Islet precursor cell (in vitro differentiated cells): ENCODE data around the gene TIE1.

Experiments used
- DNase-seq: peaks from one replicate; pipeline ENCODE4 v3.0.0-alpha.2; 2018

TIE1 gene

DNA sequence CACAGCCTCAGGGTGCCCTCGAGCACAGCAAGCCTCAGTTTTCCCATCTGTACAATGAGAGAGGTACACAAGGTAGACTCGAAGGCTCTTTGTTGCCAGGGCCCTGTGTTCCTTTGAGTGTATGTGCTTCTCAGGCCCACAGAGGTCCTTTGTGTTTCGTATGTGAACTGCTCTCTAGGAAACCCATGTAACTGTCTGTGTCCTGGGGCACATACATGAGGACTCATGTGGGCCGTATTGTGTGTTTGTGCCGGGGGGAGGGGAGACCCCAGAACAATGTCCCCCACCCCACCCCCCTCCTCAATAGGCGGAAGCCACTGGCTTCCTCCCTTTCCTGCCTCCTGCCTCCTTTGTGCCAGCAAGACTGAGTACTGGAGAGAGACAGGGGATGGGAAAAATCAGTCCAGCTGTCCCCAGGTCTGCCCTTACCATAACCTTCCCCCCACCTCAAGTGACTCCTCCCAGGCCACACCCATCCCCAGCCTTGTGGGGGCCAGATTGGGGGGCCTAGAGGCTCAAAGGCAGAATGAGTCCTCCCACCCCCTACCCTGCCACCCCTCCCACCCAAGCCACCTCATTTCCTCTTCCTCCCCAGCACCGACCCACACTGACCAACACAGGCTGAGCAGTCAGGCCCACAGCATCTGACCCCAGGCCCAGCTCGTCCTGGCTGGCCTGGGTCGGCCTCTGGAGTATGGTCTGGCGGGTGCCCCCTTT lies at the start of gene TIE1:
TSS of gene TIE1 (plus strand) at position 605 of the 717 bp plus-strand sequence. CDS start at position 695, 90 bp downstream.
- no peak for DNase-seq

DNA sequence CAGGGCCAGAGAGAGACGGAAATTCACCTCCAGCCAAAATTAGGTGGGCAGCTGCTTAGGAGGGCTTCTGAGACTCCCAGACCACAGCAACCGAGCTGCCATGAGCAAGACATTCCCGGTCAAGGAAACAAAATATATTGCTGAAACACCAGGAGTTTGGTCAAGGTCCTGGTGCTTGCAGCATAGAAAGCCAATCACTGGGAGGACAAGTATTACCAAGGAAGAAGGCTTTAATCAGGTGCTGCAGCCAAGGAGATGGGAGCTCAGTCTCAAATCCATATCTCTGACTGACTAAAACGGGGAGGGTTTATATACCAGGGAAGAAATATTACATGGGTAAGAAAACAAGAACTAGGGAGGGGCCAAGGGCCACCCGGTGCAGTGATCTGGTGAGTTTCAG lies 49.8 kb upstream of the TIE1 start:
- DNase-seq = no peak

DNA sequence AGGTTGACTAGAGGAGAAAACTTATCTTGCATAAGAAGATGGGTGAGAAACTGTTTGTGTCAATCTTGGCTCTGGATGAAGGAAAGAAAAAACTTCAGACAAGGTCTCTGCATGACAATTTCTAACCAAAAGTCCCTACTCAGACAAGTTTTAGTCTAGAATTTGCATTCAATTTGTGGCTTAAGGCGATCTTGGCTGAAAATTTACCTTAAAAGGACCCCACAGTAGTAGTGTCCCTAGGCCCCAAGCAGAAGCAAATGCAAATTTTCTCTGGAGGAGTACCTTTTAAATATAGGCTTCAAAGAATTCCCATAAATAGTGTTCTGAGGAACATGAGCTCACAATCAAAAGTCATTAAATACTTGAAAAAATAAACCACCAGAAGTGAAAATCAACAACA lies 48.6 kb upstream of the TIE1 start:
- DNase-seq = no peak

DNA sequence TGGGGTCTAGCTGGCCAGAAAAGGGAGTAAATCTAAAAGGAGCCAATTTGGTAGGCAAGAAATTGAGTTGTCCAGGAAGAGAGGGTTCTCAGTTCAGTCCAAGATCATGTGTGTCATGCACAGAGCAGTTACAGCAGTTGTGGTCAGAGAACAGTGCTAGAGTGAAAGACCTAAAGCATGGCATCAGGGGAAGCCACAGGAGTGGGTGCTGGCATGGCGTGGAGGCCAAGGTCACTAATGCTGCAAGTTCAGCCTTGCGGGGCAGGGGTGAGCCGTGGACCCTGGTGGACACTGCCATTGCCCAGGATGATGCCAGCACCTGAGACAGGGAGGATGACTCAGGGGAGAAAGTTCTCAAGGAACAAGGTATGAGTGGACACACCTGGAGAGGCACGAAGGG lies 47.6 kb upstream of the TIE1 start:
- DNase-seq = no peak

DNA sequence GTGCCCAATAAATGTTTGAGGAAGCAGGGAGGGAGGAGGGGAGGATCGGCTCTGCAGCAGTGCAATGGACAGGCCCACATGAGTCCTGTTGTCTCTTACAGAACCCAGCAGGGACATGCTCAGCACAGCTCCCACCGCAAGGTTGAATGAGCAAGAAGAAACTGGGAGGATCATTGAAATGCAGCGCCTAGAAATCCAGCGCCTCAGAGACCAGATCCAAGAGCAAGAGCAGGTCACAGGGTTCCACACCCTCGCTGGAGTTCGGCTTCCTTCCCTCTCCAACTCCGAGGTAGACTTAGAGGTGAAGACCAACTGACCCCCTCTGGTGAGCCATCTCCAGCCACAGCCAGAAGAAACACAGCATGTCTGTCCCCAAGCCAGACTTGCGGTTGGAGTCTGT lies 46.9 kb upstream of the TIE1 start:
- peak; percentile 26 for DNase-seq

DNA sequence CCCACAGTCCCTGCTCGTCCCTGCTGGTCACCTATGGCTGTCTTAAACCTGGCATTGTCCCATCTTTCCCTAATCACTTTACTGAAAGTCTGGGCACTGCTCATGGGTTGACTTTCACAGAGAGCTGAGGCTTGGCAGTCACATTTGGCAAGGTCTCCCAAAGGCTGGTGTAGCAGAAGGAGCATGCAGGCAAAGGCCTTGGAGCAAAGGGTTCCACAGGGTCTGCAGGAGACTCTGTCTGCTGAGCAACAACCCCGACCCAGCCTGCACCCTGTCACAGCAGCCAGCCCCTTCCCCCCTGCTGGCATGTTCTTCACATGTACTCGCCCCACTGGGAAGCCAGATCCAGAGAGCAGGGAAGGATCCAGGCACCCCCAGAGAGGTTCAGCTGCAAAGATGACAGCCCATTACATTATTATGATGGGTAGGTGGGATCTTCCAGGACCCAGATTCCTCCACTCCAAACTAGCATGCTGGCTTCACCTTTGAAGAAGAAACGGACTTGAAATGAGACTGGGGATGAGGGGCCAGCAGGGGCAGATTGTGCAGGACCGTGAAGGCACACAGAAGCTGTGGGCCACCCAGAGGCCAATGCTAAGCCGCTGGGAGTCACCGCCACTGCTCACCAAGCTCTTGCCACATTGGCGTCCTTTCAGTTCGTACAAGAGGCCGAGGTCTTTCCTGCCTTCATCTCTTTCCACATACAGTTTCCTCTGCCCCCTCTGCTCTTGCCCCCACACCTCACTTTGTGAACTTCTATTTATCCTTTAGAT lies 45.2 kb upstream of the TIE1 start:
- no peak for DNase-seq

DNA sequence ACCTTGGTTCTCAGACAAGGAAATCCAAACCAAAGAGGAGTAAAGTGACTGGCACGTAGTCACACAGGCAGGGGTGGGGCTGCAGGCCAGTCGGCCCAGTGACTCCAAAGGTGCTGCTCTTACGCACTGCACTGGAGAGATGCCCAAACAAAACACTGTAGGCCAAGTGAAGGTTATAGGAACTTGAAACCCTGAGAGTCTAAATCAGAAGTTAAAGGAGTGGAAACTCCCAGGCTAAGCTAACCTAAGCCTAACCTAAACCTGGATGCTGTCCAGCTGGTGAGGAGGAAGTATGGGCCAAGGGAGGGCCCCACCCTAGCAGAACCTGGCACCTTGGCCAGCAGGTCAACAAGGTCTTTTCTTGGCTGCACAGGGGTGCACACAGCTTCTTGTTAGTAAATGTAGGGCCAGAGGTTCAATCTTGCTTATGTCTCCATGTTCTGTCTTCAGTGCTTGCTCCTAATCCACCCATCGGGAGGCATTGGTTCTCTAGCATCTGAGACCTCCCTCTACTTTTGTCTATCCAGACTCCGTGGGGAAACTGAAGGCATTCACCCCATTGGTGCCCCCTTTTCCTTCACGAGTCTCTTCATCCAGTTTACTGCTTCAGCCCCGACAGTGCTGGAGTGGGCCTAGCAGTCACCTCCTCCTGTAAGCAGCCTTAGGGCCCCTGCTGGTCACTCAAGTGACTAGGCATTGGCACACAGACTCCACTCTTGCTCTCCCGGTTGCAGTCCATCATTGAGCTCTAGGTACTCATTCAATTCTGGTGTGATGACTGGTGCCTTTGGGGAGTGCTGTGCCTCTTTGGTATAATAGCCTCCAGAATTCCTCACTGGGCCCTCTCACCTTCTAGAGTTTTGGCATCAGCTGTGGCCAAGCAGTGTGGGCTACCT lies 43.9 kb upstream of the TIE1 start:
- DNase-seq = no peak

DNA sequence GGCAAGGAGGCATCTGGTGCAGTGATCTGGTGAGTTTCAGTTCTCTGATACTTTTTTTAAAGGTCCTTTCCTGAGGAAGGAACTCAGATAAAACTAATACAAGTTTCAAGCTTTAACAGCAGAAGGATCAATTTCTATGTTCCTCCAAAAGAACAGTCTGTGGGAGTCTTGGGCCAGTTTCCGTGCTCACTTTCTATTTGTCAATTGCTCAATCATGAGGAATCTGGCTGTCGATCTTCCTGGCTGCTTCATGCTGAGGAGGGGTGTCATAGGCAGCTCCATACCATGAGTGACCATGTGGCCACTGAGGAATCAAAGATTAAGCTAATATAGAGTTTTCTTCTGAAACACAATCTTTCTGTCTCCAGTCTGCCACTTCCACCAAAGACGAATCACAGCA lies 42.4 kb upstream of the TIE1 start:
- DNase-seq = no peak

DNA sequence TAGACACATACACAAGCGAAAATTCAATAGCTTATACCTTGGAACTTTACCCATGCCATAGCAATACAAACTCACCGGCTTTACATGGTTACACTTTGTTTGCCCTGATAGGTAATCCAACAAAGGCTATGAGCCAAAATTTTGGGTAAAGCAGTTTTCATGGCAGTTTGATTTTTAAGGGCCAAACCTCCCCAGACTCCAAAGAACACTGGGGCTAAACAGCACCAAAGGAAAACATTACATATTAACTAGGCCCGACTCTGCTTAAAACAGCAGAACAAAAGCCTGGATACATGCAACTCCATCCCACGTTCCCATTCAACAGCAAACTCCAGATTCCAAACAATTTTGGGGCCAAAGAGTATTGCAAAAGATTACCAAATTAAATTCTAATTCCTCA lies 35.4 kb upstream of the TIE1 start:
- no peak for DNase-seq

DNA sequence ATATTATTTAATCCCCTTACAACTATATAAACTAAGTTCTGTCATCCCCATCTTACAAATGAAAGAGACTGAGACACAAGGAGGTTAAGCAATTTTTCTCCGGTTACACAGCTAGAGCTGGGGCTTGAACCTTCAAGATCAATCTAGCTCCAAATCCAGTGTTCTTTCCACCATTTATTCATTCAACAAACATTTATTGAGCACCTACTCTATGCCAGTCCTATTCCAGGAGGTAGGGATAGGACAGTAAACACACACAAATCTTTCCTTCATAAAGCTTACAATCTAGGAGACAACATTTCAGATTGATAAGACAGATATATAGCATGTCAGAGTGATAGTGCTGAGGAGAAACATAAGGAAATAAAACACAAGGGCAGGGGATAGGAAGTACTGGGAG lies 33.9 kb upstream of the TIE1 start:
- no peak for DNase-seq

DNA sequence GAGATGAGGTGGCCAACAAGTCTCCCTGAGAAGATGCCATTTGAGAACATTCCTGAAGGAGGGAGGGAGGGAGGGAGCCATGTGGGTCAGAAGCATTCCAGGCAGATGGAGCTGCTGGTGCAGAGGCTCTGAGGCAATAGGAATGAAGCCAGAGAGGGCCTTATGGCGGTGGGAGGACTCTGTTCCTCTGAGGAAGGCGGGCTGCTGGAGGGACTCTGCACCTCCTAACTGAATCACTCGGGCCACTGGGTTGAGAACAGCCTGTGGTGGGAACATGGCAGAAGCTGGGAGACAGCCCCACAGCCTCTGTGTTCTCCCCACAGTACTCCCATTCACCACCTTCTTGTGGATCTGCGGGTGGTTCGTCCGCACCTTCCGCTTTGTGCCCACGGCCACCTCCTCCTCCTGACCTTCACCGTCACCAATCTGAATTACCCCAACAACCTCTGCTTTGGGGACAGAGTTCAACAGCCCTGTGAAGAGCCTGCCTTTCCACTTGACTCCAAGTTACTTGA lies 33.4 kb upstream of the TIE1 start:
- peak; percentile 52 for DNase-seq

DNA sequence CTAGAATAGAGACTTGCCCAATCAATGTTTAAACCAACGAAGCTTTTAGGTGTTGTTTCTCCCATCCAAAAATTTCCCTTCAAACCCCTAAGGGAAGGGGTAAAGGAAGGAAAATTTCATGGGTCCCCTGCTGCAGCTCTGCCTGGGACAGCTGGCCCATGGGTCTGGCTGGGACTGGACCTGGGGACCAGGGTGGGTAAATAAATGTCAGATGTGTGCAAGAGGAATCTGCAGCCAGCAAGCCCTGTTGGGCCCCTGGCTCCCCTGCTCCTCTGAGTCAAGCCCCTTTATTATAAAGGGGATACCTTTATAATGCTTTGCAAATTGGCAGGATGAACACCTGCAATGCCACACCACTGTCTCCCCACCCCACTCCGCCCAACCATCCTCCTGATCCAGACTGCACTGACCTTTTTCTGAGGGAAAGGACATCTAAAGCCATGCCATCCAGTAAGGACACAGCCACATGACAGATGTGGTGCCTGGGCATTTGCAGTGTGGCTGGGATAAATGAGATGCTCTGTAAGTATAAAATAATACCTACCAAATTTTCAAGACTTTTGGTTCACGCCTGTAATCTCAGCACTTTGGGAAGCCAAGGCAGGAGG lies 32.9 kb upstream of the TIE1 start:
- DNase-seq = peak; percentile 32

DNA sequence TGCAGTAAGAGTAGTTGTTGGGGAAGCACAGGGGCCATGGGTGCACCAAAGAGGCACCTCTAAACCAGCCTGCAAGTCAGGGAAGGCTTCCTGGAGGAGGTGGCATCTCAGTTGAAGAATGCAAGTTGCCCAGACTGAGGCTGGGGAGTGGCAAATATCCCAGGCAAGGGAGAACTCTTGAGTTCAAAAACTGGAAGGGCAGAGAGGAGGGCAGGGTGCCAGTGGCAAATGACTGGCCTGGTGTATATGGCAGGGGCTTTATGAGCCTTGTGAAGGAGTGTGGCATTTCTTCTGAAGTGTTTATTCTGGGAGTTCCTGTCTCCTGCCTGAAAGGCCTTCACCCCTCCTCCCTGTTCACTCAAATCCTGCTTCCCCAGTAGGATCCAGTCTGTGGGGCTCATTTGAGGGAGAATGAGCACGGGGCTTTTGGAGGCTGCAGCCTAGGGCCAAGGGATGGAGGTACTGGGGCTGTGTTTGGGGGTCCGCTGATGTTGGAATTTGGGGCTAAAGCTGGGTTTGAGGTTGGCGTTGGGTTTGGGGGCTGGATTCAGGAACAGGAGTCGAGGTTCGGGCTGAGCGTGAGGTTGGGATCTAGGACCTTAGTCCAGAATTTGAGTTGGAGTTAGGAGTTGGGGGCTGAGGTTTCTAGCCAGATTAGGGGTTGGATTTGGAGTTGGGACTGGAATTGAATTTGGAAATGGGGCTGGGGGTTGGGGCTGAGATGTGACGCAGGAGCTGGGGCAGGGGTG lies 31.0 kb upstream of the TIE1 start, which contains the start of gene TMEM125:
TSS of gene TMEM125 (plus strand) at position 357 of the 749 bp plus-strand sequence. CDS start 2,740 bp downstream, outside the sequence.
- DNase-seq = peak; percentile 45

DNA sequence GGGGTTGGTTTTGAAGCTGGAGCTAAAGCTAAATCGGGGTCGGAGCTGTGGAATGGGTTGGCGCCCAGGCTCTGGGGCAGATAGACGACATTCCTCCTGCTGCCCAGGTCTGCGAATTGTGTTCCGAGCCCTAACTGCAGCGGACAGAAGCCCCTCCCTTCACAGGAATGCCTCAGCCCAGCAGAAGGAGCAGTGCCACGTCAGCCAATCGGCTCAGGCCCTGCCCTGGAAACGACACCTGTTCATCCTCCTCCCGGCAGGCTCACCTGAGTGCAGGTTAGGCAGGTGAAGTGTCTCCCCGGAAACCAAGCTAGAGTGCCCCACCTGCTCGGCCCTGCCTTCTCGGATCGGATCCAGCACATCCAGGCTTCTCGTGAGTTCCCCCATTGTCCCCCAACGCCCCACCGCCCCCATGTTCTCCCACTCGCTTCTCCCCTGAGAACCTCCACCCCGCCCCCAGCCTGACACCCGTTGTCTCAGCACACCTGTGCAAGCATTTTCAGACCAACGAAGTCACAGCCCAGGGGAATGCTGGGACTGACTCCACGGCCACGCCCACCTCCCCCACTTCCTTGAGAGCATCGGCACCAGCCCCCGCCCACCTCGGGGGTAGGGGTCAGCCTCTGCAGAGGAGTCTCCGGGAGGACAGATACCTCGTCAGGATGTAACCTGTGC lies 30.2 kb upstream of the TIE1 start:
- peak; percentile 92 for DNase-seq

DNA sequence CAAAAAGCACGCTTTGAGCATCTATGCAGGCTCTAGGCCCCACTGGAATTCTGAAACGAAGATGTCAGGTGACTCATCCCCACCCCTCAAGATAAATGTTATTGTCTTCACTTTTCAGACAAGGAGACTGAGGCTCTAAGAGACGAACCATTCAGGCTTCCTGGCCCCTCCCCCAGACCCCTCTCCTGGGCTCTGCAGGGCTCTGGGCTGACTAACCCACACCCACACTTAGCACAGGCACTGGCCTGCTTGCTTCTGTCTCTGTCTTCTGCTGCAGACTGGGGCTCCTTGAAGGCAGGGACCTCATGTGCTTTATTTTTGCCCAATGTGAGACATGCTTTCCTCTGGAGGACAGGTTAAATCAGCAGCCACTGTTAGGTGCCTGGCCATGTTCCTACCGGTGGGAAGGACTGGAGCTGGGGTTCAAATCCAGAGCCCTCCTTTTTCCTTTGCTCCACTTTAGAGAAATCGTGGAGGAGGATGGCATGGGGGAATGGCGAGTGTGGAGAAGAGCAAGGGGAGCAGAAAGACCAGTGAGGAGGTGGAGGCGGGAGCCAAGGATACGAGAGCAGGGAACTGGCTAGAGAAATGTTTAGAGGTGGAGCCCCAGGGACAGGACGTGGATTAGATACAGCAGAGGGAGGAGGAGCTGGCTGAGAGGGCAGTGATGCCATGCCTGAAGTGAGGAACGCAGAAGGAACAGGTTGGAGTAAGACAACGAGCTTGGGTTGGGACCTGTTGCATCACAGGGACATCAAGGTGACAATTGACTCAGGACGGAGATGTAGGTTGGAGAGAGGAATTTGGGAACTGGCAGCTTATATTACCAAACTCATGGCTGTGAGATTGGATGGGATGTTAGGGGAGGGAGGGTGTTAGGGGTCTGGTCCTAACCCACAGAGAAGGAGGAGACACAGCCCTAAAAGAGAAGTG lies 29.3 kb upstream of the TIE1 start:
- DNase-seq = peak; percentile 68

DNA sequence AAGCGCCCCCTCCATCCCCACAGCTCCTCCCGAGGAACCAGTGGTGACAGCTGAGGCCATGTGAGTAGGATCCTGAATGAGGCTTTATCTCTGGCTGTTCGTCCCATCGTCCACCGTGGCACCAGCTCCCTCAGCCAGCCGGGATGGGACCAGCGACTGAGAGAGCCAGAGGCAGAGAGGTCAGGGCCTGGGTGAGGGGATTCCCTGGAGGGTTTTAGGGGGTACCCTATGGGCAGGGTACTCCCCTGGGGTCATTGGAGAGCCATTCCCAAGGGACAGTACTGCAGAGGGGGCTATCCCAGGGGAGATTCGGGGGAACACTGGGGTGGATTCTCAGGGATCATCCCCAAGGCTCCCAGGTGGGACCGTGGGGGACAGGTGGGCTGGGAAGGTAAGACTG lies 28.6 kb upstream of the TIE1 start:
- peak; percentile 36 for DNase-seq

DNA sequence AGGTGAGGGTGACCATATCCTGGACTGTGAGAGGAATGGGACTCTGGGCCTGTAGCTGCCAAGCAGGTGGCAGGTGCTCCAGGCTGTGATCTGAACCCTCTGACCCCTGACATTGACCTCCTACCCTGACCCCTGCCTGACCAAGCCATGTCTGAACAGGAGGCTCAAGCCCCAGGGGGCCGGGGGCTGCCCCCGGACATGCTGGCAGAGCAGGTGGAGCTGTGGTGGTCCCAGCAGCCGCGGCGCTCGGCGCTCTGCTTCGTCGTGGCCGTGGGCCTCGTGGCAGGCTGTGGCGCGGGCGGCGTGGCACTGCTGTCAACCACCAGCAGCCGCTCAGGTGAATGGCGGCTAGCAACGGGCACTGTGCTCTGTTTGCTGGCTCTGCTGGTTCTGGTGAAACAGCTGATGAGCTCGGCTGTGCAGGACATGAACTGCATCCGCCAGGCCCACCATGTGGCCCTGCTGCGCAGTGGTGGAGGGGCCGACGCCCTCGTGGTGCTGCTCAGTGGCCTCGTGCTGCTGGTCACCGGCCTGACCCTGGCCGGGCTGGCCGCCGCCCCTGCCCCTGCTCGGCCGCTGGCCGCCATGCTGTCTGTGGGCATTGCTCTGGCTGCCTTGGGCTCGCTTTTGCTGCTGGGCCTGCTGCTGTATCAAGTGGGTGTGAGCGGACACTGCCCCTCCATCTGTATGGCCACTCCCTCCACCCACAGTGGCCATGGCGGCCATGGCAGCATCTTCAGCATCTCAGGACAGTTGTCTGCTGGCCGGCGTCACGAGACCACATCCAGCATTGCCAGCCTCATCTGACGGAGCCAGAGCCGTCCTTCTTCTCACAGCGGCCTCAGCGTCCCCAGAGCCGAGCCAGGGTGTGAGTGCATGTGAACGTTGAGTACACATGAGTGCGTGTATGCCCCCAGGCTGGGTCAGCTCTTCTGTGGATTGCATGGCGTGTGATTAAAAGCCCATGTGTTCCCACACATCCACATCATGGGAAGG lies 27.9 kb upstream of the TIE1 start:
- peak; percentile 45 for DNase-seq

DNA sequence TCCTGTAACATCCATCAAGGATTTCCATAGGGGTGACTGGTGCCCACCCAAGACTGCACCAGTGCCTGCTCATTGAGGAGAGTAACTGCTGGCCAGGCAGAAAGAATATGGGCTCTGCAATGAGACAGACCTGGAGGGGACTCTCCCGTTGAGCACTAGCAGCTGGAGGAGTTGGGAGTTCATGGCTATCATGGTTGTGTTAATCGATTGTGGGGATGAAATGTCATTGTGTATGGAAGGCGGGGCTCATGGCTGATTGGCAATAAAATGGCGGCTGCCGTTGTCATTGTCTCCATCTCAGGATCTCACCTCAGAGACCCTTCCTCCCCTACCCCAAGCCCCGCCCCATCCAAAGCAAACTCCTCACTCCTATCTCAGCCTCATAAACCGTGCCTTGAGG lies 27.1 kb upstream of the TIE1 start:
- DNase-seq = peak; percentile 11
